Fibroblast of skin of back (primary cell): Measurements from ENCODE around the gene NRXN2.

Experiments
- DNase-seq: peaks from one replicate; pipeline ENCODE4 v3.0.0-alpha.2; 2013

Gene NRXN2

DNA sequence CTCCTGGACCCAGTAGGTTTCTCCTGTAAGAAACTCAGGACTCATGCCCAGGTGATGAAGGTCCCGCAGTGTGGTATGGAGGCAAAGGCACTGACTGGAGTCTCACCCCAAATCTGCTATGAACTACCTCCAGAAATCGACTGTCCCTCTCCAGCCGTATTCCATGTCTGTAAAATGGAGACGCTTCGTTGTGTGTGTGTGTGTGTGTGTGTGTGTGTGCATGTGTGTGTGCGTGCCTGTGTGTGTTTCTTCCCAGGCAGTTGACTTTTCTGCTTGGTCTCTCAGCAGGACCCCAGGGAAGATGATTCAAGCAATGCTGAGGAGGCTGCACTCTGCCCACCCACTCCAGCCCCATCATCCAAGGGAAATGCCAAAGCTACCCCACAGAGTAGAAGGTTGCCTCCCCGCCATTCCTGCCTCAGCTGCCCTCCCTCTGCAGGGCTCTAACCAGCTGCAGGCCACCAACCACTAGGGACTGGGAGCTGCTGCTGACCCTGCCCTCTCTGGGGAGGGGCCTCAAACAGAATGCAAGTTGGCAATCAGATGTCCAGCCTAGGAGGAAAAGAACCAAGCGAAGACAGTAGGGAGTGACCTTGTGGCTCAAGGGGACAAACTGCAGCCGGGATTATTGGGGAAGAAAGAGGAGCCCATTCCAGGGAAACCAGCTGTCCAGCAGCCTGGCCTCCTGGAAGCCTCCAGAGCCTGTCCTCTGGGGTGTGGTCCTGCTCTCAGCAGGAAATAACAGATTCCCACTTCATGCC lies 75.8 kb downstream of the NRXN2 start:
- peak; percentile 17 for DNase-seq

DNA sequence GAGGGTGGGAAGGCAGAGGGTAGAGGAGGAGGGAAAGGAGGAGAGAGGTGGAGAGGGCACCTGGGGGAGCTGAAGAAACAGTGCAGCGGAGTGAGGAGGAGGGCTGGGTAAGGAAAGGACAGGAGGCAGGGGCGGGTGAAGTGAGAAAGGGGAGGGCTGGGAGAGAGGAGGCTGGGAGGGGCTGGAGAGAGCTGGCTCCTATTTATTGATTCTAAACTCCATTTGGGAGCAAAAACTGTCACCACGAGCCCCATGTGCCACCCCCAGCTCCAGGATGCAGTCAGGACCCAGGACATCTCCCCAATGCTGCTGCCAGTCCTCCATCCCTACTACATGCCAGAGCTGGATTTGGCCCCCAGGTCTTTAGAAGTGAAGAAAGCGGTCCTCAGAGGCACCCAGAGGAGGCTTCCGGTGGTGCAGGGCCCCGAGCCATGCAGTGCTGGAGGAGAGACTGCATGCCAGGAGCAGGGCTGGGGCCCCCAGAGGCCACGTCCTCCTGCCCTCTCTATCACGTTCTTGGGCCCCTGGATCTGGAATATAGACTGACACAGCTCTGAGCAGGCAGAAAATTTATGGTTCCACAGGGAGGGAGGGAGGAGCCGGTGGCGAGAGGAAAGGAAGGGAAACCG lies 78.2 kb downstream of the NRXN2 start:
- no peak for DNase-seq

DNA sequence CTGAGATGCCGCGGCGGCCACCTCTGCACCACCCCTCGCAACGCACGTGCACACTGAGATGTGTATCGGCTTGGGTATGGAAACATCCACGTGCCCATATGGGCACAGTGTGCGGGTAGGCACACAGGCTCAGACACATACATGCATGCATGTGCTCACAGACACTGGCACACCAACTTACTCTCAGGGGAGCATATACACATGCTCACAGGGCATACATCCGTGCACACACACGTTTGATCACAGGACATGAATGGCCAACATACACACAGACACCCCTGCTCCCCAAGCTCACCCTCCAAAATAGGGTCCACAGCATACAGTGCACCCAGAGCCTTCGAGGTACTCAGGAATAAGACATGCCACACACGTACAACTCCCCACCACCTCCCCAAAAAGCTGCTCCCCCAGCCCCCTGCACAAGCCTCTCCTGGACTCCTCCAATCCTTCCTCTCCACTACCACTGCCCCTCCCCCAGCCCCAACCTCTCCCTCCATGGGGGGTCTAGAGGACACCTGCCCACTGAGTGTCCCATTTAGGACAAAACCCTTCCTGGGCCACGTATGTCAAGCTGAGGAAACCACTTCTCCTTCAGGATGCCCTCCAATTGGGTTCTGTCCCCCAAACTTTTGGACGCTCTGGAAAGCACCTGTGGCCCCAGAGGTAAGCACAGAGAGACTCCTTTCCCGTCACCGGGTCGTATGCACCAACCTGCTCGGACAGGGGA lies 78.9 kb downstream of the NRXN2 start:
- no peak for DNase-seq

DNA sequence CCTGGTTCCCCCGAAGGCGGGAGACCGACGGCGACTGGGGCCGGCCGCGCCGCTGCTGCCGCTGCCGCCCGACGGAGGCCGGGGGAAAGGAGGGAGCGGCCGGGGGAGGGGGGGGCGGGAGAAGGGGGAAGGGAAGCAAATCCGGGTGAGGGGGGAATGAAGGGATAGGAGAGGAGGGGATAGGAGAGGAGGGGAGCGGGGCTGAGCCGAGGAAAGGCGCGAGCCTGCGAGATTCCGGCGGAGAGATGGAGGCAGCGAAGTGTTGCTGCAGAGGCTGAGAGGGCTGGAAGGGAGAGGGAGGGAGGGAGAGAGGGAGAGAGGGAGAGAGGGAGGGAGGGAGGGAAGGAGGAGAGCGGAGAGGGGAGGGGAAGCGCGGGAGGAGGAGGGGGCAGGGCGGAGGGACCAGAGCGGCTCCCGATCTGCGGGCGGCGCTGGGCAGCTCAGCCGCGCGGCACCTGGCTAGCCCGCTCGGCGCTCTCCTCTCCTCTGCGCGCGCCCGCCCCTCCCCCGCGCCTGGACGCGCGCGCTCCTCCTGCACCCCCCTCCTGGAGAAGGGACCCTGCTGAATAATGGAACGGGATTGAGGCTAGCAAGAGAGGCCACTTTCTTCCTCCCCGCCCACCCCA lies 79.6 kb downstream of the NRXN2 start:
- no peak for DNase-seq

DNA sequence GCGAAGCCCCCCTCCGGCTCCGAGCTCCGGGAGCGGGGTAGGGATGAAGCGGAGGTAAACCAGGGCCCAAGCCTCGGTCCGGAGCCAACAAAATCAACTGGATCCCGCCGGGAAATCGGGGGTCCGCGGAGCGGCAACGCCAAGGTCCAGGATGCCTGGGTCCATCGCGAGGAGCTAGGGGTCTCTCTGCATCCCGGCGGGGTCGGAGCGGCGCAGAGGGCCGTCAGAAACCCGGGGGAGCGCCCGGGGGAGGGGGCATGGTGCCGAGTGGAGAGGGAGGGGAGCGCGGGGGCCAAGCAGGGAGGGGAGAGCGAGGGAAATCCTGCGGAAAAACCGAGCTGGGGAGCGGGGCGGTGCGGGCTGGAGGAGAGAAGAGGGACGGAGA lies 80.1 kb downstream of the NRXN2 start:
- DNase-seq: no peak

DNA sequence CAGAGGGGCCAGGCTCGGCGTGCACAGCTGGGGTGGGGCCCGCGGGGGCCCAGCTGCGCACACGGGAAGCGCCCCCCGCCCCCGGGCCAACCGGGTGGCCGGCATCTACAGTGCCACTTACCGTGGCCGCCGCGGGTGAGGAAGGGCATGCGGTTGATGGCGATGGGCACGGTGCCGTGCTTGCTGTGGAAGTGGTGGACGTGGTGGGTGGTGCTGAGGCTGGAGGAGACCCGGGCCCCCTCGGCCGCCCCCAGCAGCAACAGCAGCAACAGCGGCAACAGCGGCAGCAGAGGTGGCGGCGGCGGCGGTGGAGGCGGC lies 80.6 kb downstream of the NRXN2 start:
- no peak for DNase-seq

DNA sequence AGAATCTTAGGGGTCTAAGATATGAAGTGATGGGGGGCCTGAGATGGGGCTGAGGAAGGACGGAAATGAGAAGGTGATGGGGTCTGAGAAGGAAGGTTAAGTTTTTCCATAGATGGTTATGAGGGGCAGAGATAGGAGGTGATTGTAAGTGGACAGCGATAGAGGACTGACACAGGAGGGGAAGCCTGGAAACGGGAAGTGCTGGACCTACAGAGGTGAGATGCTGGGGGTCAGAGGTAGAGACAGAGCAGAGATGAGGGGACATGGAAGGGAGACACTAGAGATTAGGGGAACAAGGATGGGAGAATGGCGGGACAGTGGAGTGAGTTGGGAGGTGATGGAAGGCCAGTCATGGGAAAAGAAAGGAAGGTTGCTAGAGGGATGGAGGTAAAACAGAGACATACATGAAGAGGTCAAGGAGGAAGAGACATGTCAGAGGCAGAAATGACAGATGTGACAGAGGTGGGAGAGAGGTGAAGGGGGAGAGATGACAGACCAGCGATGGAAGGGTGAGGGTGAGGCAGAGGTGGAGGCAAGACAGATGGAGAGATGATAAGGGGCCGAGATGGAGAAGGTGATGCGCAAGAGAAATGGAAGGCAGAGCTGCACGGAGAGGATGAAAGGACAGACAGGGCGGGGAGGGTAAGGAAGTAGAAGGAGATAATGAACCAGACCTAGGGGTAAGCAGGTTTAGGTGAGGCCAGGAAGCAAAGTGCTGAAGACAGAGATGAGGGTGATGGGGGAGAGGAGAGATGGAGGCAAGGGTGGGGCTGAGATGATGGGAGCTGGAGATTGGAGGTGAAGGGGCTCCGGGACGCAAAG lies 81.2 kb downstream of the NRXN2 start:
- no peak for DNase-seq

DNA sequence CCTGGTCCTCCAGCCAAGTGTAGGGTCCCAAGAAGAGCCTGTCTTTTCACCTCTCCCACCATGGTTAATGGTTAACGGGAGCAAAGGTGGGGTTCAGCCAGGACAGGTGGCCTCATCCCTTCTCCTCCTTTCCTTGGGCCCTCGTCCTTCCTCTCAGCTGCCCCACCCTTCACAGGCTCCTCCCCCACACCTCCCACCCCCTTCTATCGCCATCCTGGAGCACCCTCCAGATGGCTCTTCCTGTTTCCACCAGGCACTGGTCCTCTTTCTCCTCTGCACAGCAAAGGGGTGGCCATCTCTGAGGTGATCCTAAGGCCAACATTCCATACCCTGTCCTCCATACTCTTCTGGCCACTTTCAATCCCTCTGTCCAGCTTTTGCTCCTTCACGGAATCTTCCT lies 83.1 kb downstream of the NRXN2 start:
- no peak for DNase-seq

DNA sequence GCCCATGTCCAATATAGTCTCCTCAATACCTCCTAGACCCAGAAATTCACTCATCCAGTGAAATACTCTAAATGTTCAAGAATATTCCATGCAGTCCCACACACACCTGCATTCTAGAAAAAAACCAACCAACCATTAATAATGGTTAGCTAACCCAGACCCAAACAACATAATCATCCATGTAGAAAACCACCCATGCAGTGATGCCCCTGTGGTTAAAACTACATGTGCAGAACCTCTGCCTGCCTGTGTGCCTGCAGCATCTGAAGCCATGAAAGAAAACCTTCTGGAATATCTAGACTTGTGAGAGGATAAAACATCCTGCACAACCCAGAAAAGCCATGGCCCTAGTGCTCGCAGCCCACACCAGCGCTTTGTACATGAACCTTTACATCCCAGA lies 84.2 kb downstream of the NRXN2 start:
- no peak for DNase-seq

DNA sequence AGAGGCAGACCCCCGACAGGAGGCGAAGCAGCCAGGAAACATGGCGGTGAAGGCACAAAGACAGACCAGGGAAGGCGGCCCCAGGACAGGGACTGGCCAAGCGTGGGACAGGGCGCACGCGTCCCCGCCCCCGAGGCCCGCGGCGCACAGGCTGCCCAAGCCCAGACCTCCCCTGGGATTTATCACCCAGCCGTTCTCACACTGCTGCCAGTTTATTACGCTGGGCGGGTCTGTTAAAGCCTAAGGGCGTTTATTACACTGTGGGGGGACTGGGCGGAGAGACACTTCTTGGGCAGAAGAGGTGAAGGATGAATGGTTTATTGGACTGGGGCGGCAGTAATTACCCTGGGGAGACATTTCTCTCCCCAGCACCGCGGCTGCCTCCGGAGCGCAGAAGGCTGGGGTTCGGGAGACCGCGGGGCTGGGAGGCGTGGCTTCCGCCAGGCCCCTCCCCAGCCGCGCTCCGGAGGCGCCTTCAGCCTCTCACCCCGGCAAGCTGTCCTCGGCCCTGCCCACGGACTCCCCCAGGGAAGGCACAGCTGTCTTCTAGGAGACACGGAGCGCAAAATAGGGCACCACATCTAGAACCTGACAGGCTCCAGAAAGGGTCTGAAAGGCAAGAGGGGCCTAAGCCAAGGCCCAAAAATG lies 84.9 kb downstream of the NRXN2 start:
- no peak for DNase-seq

DNA sequence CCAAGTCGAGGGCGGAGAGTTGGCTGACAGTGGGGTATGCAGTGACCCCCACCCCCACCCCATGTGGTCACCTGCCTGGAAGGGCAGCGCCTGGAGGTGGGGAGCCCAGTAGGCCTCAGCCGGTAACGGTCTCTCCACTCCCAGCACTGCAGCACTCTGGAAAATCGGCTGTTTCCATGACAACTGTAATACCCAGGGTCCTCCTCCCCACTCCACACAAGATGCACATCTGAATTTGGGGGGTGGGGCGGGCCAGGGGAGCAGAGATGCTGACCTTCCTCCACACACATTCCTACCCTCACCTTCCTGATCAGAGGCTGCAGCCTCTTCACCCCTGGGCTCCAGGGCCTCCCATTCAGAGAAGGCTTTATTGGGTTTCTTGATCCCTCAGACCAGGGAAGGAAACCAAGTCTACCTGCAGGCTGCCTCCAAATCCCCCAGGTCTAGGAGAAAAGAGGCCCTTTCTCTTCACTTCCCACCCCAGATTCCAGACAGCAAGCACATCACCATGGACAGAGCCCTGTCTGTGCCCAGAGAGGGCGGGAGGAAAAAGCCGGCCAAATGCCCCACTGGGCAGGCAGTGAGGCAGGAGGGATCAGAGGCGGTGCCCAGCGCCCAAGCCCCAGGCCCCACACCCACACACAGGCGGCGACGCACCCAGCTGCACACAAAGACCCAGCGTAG lies 85.5 kb downstream of the NRXN2 start:
- no peak for DNase-seq

DNA sequence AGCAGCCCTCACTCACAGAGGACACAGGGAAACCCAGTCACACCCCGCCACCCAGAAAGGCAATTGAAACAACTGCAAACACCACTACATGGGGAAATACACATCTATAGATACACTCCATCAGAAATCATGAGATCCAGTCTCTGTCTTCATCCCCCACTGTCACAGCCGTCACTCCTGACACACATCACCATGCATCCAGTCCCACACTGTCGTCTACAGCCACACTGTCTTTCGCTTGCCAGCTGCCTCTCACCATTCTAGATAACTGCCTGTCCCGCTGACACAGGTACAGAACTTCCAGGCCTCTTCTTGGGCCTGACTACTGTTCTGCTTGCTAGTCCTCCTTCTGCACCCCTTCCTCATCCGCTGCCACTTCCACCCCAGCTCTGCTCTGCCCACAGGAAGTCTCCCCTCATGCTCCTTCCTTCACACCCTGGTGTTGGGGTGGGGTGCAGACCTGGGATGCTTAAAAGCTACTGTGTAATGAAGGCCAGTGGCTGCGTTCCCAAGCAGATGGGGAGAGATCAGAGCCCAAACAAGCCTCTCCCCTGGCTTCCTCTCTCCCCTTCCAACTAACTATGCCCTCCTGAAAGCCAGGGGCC lies 89.3 kb downstream of the NRXN2 start:
- DNase-seq: no peak

DNA sequence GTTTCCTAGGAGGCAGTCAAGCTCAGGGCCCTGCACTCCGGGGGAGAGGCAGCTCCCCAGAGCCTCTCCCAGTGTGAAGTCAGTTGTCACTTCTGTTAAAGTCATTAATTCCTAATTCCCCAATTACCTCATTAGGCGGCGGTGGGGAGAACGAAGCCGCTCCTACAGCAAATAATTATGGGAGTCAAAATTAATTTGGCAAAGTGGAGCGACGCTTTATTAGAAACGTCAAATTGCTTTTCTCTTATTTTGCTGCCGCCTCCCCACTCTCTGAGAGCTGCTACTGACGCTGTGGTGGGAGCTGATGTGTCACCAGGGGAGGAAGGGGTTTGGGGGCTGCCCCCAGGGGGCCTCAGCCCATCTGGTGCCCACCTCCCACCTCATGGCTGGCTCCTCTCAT lies 90.3 kb downstream of the NRXN2 start:
- DNase-seq: no peak

DNA sequence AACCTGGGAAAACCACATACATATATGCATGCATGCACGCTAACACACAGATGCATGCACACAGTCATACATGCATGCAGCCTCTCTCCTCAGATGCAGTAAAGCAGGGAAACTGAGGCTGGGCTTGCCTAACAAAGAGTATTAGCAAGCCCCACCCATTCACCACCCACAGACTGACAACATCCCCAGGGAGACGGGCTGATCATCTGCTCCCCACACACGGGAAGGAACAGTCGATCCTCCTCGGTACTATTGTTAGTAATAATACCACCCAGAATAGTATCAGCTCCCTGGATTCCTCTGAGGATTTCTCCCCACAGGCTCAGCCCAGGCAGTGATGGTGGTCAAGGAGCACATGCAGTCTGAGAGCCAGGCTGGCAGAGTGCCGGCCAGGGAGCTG lies 90.8 kb downstream of the NRXN2 start:
- DNase-seq: no peak

DNA sequence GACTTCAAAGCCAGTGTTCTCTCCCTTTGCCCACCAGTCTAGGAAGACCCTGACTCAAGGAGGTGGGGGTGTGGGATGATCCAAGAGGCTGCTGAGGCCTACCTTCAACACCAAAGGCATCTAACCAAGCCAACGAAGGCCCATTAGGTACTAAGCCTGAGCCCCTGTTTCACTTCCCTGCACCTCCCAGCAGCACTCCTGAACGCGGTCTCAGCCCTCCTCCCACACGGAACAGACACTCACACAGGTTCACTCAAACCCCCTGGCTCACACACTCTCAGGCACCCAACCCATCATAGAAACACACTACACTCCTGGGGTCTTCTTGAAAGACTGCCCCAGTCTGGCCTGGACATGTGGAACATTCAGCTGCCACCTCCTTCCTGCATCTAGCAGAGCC lies 91.3 kb downstream of the NRXN2 start:
- DNase-seq: no peak

DNA sequence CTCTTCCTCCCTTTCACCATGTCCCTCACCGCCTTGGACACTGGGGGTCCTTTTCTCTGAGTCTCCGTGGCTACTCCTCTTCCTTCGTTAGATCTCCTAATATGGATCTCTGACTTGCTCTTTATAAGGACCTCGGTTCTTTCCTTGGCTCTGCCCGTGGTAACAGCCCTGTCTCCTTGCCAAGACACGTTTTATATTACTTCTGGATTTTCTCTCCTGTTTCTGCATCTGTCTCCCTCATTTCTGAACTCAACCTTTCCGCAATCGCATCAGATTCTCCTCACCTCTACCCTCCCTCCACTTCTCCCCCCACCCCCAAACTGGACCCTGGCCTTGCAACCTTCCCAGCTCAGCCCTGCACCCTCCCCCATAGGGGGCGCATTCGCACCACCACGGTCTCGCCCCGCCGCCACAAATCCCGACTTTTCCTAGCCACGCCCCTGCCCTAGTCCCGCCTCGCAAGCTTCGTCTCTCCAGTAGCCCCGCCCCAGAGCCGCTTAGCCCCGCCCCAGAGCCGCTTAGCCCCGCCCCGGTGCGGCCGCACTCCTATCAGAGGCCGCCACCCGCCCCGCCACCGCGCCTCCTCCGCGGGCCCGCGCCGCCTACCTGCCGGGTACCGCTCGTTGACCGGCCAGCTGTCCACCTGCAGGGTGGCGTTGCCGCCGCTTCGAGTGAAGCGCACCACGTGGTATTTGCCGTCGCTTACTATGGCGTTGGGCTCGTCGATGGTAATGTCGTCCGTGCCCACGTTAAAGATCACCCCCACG lies 93.0 kb downstream of the NRXN2 start:
- peak; percentile 11 for DNase-seq

DNA sequence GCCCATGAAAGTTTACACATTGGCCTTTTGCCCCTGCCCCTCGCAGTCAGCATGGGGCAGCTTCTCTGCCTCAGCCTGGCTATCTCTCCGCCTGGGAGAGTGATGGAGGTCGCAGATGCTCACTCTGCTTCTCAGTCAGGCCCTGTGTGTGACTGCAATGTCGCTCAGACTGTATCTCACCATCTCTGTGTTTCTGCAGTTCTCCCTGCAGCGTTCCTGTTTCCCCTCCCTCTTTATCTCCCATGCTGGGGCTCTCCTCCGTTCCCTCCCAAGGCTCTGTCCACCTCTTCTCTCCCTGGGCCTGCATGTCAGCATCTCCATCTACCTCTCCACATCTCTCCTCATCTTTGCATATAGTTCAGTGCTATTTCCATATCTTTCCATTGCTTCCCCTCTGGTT lies 93.9 kb downstream of the NRXN2 start:
- DNase-seq: no peak

DNA sequence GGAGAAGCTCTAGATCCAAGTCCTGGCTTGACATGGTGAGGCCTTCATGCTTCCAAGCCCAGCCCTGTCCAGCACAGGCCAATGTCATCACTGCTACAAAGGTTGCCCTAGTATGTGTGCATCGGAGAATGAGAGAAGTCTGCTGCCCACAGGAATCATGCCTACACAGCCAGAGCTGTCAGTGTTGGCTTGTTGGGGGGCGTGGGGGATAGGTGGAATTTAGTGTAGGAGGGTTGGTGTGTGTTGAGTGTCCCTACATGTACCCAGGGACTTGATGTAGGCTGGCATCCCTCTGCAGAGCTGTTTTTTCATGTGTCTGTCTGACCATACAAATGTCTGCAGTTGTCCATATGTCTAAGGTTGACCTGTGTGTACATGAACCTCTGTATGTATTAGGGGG lies 94.4 kb downstream of the NRXN2 start:
- DNase-seq: no peak

DNA sequence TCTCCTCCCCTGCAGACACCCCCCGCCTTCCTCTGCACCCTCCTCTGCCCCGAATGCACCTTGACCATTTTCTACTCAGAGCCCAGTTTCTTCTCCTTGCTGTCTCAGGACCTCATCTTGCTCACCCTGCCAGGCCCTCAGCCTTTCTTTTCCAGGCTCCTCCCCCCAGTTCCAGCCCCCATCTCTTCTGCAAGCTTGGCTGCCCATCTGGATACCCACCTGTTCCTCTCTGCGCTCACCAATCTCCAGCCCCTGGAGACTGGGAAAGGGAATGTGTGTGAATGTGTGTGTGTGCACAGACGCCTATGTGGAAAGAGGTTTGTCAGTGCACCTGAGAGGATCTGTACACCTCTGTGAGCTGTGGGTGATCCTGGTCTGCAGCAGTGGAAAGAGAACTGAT lies 95.6 kb downstream of the NRXN2 start:
- no peak for DNase-seq

DNA sequence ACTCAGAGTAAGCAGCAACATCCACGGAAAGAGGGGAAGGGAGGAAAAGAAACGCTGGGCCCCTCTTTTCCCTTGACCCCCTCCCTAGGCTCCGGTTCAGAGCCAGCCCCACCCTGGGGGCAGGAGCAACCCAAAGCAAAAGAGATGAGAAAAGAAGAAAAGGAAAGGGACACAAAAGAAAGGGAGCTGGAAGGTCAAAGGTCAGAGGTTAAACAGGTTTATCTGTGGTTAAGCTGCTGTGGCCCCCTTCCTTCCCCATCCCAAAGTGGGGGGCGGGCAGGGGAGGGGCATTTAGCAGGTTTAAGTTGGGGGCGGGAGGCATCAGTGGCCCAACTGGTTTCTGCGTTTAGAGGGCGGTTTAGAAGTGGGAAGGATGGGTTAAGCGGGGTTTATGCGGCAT lies 96.4 kb downstream of the NRXN2 start:
- no peak for DNase-seq
